ENCODE results near the gene MYH7.

- TF ChIP-seq EP300 (IDR thresholded peaks at IDR 0.05) (no peak), CTCF (IDR thresholded peaks at IDR 0.05) (no peak), POLR2A (IDR thresholded peaks at IDR 0.05) (no peak)
Observed at GRCh38 chr14:23460960-23461359, 25.5 kb upstream of the MYH7 start.
